Measurements from ENCODE around the gene GET4.
"Not testable (repeated sequence)": the region's sequence is repeated elsewhere in the genome, so short reads cannot be mapped to it uniquely, and the experiment has no call there.

GET4 gene

GRCh38 chr7:846958-847650 is 29.2 kb upstream of the GET4 start:
- DNase-seq = not testable (repeated sequence)

GRCh38 chr7:847728-848127 is 28.6 kb upstream of the GET4 start:
- DNase-seq = not testable (repeated sequence)

DNA sequence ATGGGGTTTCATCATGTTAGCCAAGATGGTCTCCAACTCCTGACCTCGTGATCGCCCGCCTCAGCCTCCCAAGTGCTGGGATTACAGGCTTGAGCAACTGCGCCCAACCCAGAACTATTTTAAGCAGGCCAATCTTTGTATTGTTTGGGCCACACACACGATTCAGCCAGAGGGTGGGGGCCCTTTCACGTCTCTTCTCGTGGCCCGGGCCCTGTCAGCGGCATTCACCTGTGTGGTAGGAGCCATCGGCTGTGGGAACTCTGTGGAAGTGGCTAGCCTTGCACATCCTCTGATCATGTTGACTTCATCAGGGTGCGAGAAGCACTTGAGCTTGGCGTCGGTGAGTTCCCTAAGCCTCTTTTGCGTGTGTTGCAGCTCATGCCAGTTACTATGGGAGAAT is 27.2 kb upstream of the GET4 start:
- DNase-seq = no peak

GRCh38 chr7:849781-850180 is 26.6 kb upstream of the GET4 start:
- no peak for DNase-seq

DNA sequence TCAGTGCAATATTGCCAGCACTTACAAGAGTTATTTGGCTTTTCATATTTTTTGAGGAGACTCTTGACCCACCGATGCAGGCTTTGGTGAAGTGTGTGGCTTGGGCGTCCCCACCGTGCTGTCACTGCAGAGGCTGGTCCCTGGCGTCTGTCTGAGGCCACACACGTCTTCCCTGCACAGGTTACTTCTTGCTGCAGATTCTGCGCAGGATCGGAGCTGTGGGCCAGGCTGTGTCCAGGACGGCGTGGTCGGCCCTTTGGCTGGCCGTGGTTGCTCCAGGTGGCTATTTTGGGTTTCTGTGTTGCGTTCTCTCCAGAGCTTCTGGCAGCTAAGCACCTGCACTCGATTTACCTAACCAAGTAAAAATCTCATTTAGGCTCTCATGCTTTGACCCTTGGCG is 25.1 kb upstream of the GET4 start:
- no peak for DNase-seq

- DNase-seq = no peak
Measured at GRCh38 chr7:853366-854117, 22.8 kb upstream of the GET4 start.

DNA sequence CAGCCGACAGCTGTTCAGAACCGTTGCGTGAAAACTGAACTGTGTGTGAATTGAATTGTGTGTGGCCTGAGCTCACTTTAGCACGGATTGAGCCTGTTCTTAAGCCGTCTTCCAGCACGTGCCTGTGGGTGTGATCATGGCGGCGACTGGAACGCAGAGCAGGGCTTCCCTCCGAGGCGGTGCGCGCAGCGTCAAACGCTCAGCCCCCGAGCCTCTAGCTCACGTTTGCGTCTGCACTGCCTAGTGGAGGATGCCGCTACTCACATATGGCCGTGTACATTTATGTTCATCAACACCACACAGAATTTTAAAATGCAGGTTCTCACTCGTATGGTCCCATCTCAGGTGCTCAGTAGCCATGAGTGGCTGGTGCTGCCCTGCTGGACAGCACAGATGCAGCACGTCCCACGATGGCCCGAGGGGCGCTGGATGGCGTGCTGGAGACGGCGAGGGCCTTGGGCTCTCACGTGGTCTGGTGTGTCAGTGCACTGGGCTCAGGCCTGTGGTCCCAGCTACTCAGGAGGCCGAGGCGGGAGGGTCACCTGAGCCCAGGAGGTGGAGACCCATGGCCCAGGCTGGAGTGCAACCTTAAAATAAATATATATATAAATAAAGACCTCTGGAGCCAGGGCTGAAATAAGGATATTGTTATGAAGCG is 22.1 kb upstream of the GET4 start:
- DNase-seq = no peak

DNA sequence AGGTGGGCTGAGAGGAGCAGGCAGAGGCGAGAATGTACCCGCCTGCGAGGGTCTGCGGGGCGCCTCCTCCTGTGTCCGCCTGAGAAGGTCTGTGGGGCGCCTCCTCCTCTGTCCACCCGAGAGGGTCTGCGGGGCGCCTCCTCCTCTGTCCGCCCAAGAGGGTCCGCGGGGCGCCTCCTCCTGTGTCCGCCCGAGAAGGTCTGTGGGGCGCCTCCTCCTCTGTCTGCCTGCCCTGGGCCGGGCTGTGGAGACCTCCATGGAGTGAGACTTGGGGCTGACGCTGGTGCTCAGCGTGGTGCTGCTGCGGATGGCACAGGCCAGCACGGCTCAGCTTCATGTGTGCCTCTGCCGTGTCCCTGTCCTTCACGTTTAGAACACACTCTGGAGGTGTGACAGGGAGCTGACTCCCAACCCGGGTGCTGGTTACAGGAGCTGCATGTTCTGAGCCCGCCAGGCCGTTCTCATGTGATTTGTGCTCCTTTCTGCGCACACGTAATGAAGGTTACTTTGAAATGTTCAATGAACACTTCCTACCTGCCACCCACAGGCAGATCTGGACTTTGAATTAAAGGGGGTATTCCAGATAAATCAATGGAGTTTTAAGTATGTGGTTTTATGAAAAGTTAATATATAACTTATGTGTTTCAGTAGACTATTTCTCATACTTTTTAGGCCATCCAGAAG is 20.5 kb upstream of the GET4 start:
- no peak for DNase-seq

DNA sequence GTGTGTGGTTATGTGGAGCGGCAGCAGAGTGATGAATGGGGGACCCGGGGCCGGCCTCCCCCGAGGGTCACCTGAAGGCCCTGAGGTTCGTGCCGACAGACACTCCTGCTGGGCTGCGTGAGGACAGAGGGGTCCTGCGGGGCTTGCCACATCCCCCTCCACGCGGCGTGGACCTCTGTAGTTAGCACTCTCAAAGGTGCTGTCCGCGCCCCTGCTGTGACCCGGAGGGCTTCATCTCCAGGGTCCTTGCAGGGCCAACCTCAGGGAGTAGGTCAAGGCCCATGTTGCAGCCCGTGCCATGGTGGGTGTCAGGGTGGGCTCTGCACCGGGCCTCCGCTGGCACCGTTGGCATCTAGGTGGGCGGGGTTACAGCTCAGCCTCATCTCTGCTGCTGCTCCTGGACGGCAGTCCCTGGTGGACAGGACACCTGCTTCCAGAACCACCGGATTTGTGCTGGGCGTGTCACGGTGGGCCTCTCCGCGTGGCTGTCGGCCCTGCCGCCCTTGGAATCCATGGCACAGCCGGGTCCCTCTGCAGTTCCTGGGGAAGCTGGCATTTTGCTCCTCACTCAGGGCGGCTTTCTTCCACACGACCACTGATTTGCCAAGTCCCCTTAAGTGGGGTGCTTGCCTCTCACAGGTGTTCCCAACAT is 19.8 kb upstream of the GET4 start:
- no peak for DNase-seq

DNA sequence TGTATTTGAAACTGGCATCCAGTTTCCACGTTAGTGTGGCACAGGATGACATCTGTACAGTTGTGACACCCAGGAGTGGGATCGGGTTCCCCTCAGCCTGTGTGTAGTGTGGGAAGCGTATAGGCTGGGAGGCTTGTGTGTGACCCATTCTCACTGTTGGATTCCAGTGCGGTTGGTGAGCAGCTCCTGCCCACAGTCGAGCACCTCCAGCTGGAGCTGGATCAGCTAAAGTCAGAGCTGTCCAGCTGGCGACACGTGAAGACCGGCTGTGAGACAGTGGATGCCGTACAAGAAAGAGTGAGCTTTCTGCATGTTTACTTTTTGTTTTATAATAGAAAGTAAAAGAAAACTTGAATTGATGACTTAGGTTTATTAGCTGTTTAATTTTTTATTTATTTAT is 18.7 kb upstream of the GET4 start:
- no peak for DNase-seq

GRCh38 chr7:859359-860030 is 16.9 kb upstream of the GET4 start:
- no peak for DNase-seq

- no peak for DNase-seq
Measured at GRCh38 chr7:860149-860548, 16.2 kb upstream of the GET4 start.

- DNase-seq = no peak
Measured at GRCh38 chr7:861222-861621, 15.1 kb upstream of the GET4 start.

DNA sequence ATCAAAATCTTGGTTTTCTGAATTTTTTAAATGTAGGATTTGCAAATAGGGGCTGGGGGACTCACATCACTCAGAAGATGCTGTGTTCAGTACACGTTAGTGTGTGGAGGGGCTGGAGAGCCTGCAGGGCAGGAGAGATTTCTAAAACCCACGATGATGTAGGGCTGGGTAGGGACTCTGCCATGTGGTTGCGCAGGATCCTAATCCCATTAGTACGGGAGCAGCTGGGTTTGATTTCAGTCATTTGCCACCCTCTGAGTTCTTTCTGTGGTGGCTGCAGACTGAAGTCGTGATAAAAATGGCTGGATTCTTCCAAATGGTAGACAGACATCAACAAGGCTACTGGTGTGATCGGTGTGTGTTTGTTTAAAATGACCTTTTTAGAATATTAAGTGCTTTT is 14.2 kb upstream of the GET4 start:
- DNase-seq = no peak

DNA sequence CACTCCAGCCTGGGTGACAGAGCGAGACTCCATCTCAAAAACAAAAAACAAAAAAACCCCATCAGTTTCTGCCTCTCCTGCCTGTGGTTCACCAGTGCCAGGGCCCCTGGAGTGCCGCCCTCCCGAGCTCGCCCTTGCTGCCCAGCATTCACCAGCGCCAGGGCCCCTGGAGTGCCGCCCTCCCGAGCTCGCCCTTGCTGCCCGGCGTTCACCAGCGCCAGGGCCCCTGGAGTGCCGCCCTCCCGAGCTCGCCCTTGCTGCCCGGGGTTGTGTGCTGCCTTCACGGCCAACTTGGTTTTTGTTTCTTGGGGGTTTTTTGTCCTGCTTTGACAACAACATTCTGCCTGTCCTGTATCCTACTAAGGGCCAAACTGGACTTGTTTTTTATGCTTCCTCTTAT is 13.2 kb upstream of the GET4 start:
- no peak for DNase-seq

- DNase-seq = no peak
Measured at GRCh38 chr7:865921-866320, 10.4 kb upstream of the GET4 start.

- DNase-seq = no peak
Measured at GRCh38 chr7:867001-867405, 9.4 kb upstream of the GET4 start.

- DNase-seq = no peak
Measured at GRCh38 chr7:867406-868188, 8.8 kb upstream of the GET4 start.

GRCh38 chr7:868189-868486 is 8.2 kb upstream of the GET4 start:
- no peak for DNase-seq

DNA sequence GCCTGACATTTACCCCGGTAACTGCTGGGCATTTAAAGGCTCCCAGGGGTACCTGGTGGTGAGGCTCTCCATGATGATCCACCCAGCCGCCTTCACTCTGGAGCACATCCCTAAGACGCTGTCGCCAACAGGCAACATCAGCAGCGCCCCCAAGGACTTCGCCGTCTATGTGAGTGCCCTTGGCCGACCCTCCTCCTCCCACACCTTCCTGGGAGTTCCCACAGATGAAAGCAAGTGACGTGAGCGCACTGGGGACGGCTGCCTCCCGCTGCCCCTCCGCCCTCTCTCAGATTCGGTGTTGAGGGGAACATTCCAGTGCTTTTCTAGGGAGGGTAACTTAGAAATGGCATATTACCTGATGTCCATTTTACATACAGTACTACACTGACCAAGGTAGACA is 7.0 kb upstream of the GET4 start:
- no peak for DNase-seq

DNA sequence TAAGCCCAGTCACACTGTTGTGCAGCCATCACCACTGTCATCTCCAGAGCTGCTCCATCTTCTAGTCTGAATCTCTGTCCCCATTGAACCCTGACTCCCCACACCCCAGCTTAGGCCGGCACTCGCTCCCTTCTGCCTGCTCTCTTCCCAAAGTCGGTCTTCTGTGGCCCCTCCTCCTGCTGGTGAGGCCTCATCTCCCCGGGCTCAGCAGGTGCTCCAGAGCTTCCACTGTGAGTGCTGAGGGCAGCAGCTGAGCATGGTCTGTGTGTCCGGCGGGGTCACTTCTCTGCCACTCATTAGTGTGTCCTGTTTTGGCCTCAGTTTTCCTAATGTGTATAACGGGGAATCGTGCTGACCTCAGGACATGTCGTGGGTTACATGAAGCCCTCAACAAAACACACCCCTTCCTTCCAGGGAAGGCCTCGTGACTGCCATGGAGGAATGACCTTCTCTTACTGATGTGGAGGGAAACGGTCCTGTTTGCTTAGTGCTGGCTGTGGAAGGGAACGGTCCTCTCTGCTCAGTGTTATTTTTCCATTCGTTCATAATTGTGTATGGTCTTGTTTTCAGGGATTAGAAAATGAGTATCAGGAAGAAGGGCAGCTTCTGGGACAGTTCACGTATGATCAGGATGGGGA is 4.3 kb upstream of the GET4 start:
- no peak for DNase-seq

All from activated CD4-positive, alpha-beta T cell treated with anti-CD3 and anti-CD28 coated beads, Interleukin-10, Interleukin-2, amounts not matched to agents 100 ng/mL and 50 ng/mL, durations not matched to agents 16 hours and 8 hours (primary cell).